HepG2 (cell line): Measurements from ENCODE around the gene DLL1. TPM values are rescaled to one million over a fixed set of nuclear protein-coding genes. Genes with fewer than 3 reads are reported as not detected.

Source experiments
- ATF7-NPFF ChIP-seq: sonication (generic); formaldehyde crosslinking; IDR thresholded peaks from 2 replicates; pipeline ENCODE4 v1.8.1; 2023; ENCODE audit warnings: mild to moderate bottlenecking, low read depth, missing genetic modification reagents, moderate library complexity
- BHLHE40 ChIP-seq: IDR thresholded peaks from 2 replicates; pipeline ENCODE4 v1.6.1; 2011; ENCODE audit warnings: low read length, improper control_type of control experiment
- CBX2 ChIP-seq, 2 experiments: fragments of 200-600 bp in 1 of 2; sonication (generic); formaldehyde crosslinking in 1 of 2; IDR thresholded peaks; 2 replicates each; pipeline versions ENCODE4 v1.7.0 to v1.8.1; 2018 to 2022; ENCODE audit warnings: low read depth in 2 of 2, low read length in 1 of 2, mild to moderate bottlenecking in 1 of 2, missing genetic modification reagents in 1 of 2
- CEBPB ChIP-seq: IDR thresholded peaks from 2 replicates; pipeline ENCODE4 v1.6.1; 2011; ENCODE audit warnings: low read depth, low read length, improper control_type of control experiment, borderline replicate concordance
- CEBPG ChIP-seq: IDR thresholded peaks from 2 replicates; pipeline ENCODE4 v1.6.1; 2016
- FOXC1 ChIP-seq: sonication (generic); formaldehyde crosslinking; IDR thresholded peaks from 2 replicates; pipeline ENCODE4 v1.8.0; 2022; ENCODE audit warnings: mild to moderate bottlenecking, missing genetic modification reagents, borderline replicate concordance
- KLF12 ChIP-seq: sonication (generic); formaldehyde crosslinking; IDR thresholded peaks from 2 replicates; pipeline ENCODE4 v1.4.0; 2020; ENCODE audit warnings: missing genetic modification reagents, borderline replicate concordance
- MXD4 ChIP-seq: IDR thresholded peaks from 2 replicates; pipeline ENCODE4 v1.6.1; 2016; ENCODE audit warnings: mild to moderate bottlenecking, missing biosample characterization, missing genetic modification reagents
- NCOA5 ChIP-seq: sonication (generic); formaldehyde crosslinking; IDR thresholded peaks from 2 replicates; pipeline ENCODE4 v1.4.0; 2020; ENCODE audit warnings: missing genetic modification reagents
- NONO ChIP-seq, 2 experiments: fragments of 450-650 bp in 1 of 2; sonication (generic) in 1 of 2; formaldehyde crosslinking in 1 of 2; IDR thresholded peaks in 1 of 2; conservative IDR thresholded peaks in 1 of 2; 2 replicates each; pipeline versions ENCODE4 v1.6.1 to v1.8.0; 2017 to 2022; ENCODE audit warnings: mild to moderate bottlenecking in 1 of 2, missing genetic modification reagents in 1 of 2, moderate library complexity in 1 of 2
- NR1H2 ChIP-seq: sonication (generic); formaldehyde crosslinking; IDR thresholded peaks from 2 replicates; pipeline ENCODE4 v1.8.1; 2022; ENCODE audit warnings: low read depth, missing genetic modification reagents, borderline replicate concordance
- PAXIP1 ChIP-seq: sonication (generic); formaldehyde crosslinking; conservative IDR thresholded peaks from 2 replicates; pipeline ENCODE4 v1.4.0; 2020; ENCODE audit warnings: mild to moderate bottlenecking, missing genetic modification reagents, moderate library complexity
- PBX2 ChIP-seq: IDR thresholded peaks from 2 replicates; pipeline ENCODE4 v1.6.1; 2016; ENCODE audit warnings: control low read depth
- PHF21A ChIP-seq: sonication (generic); formaldehyde crosslinking; IDR thresholded peaks from 2 replicates; pipeline ENCODE4 v1.5.0; 2020; ENCODE audit warnings: mild to moderate bottlenecking, missing genetic modification reagents
- TBP ChIP-seq: sonication (generic); formaldehyde crosslinking; IDR thresholded peaks from 2 replicates; pipeline ENCODE4 v1.5.0; 2020; ENCODE audit warnings: missing genetic modification reagents
- ZNF124 ChIP-seq: sonication (generic); formaldehyde crosslinking; IDR thresholded peaks from 2 replicates; pipeline ENCODE4 v1.4.0; 2020; ENCODE audit warnings: missing genetic modification reagents
- ZNF136 ChIP-seq: sonication (generic); formaldehyde crosslinking; IDR thresholded peaks from 2 replicates; pipeline ENCODE4 v1.8.1; 2022; ENCODE audit warnings: low read depth, mild to moderate bottlenecking, moderate library complexity, missing genetic modification reagents
- ZNF335 ChIP-seq: sonication (generic); formaldehyde crosslinking; IDR thresholded peaks from 2 replicates; pipeline ENCODE4 v1.4.0; 2020; ENCODE audit warnings: missing genetic modification reagents
- ZNF501 ChIP-seq: sonication (generic); formaldehyde crosslinking; IDR thresholded peaks from 2 replicates; pipeline ENCODE4 v1.5.1; 2020; ENCODE audit warnings: mild to moderate bottlenecking, moderate library complexity, missing genetic modification reagents
- ZNF546 ChIP-seq: sonication (generic); formaldehyde crosslinking; conservative IDR thresholded peaks from 2 replicates; pipeline ENCODE4 v1.8.1; 2023; ENCODE audit warnings: mild to moderate bottlenecking, missing genetic modification reagents
- ZNF674 ChIP-seq: sonication (generic); formaldehyde crosslinking; IDR thresholded peaks from 2 replicates; pipeline ENCODE4 v1.5.0; 2020; ENCODE audit warnings: low read depth, mild to moderate bottlenecking, missing genetic modification reagents
- ZNF703 ChIP-seq: sonication (generic); formaldehyde crosslinking; IDR thresholded peaks from 2 replicates; pipeline ENCODE4 v1.5.1; 2020; ENCODE audit warnings: missing genetic modification reagents, mild to moderate bottlenecking, moderate library complexity, borderline replicate concordance
- polyA plus RNA-seq, 8 experiments: library from polyadenylated mRNA; depleted of rRNA in 3 of 8; stranded (reverse) in 7 of 8; unstranded in 1 of 8; fragments of >200 nt; fragmentation: Illumina TruSeq in 4 of 8; extraction: Trizol in 4 of 8; gene quantifications; 2 replicates each; pipeline versions ENCODE4 v1.2.1 to v1.2.3, GENCODE V29; 2011 to 2016; ENCODE audit warnings: low read depth in 4 of 8, missing spikeins in 1 of 8, mixed read lengths in 1 of 8; ENCODE audit not compliant: insufficient read depth in 1 of 8
- total RNA-seq, 5 experiments: library from RNA; depleted of rRNA; stranded (reverse); fragments of >200 nt; fragmentation: Illumina TruSeq; extraction: Trizol; gene quantifications; 2 replicates each; pipeline ENCODE4 v1.2.3, GENCODE V29; 2016; ENCODE audit warnings: low read depth in 1 of 5

The DLL1 gene
- total and polyA plus RNA-seq, 2 of the 13 experiments (the other 11 are each of a cell fraction or from before 2014, with no cell fraction given), result not detected

- TF ChIP-seq ZNF124 (peak; percentile 74; the same call in 1 of the 2 replicates), PHF21A (CRISPR knock-in tag) (no peak; the same call in none of the 2 replicates), NONO (IDR thresholded peaks at IDR 0.05) (no peak), NONO (CRISPR knock-in tag; conservative IDR thresholded peaks at IDR 0.05) (peak; percentile 89), BHLHE40 (no peak; the same call in 1 of the 2 replicates), MXD4 (CRISPR knock-in tag) (peak; percentile 92), CBX2 (IDR thresholded peaks at IDR 0.05; ENCODE audit: low read depth, low read length) (no peak), CBX2 (CRISPR knock-in tag; IDR thresholded peaks at IDR 0.05; ENCODE audit: low read depth) (no peak), CEBPB (no peak; the same call in 1 of the 2 replicates), NCOA5 (CRISPR knock-in tag) (0 out of 2 replicates have a peak, but pooled peaks have one; percentile 60), FOXC1 (peak; percentile 75; the same call in 1 of the 2 replicates), ATF7-NPFF (0 out of 2 replicates have a peak, but pooled peaks have one; percentile 43), PAXIP1 (CRISPR knock-in tag) (peak; percentile 51; the same call in 1 of the 2 replicates), TBP (CRISPR knock-in tag) (peak; percentile 81; the same call in 1 of the 2 replicates), NR1H2 (CRISPR knock-in tag) (no peak), ZNF501 (CRISPR knock-in tag) (peak; percentile 92), KLF12 (CRISPR knock-in tag) (peak; percentile 93; the same call in 1 of the 2 replicates), ZNF674 (CRISPR knock-in tag) (peak; percentile 22; the same call in 1 of the 2 replicates), ZNF703 (CRISPR knock-in tag) (no peak), ZNF335 (CRISPR knock-in tag) (no peak), ZNF546 (CRISPR knock-in tag) (no peak; the same call in 1 of the 2 replicates), PBX2 (CRISPR knock-in tag) (no peak), CEBPG (CRISPR knock-in tag) (peak; percentile 43; the same call in 1 of the 2 replicates), ZNF136 (CRISPR knock-in tag) (peak; percentile 72; the same call in 1 of the 2 replicates)
These were observed 15.6 kb upstream of the DLL1 start, which contains the start of gene FAM120B (continued) for GRCh38 chr6:170306324-170307079.
